ENCODE measurements around the gene SERPINA9. TPM values are rescaled to one million over a fixed set of nuclear protein-coding genes. Genes with fewer than 3 reads are reported as not detected.

The SERPINA9 gene
- total RNA-seq, 4 donors from 2014 or later: not detected

- 59% methylated on average over 5 of the region's 5 CpGs for WGBS
- TF ChIP-seq CTCF (IDR thresholded peaks at IDR 0.05) (no peak), EP300 (IDR thresholded peaks at IDR 0.05) (no peak), POLR2AphosphoS5 (IDR thresholded peaks at IDR 0.05) (no peak), POLR2A (IDR thresholded peaks at IDR 0.05; ENCODE audit: low read depth) (no peak)
Measured at GRCh38 chr14:94521375-94522114, 45.5 kb upstream of the SERPINA9 start.

GRCh38 chr14:94517641-94518257 is 41.8 kb upstream of the SERPINA9 start:
- no peak overlapping the region for H3K4me3 ChIP-seq
- H3K9me3 ChIP-seq: no peaks in the 10 kb centered on the region
- H3K27ac ChIP-seq (replicated peaks in 1 of 4): no peak overlapping the region
- no peaks in the 10 kb centered on the region for H3K36me3 ChIP-seq
- TF ChIP-seq POLR2A (IDR thresholded peaks at IDR 0.05; ENCODE audit: low read depth): no peak
- TF ChIP-seq EP300 (IDR thresholded peaks at IDR 0.05): no peak
- TF ChIP-seq POLR2AphosphoS5 (IDR thresholded peaks at IDR 0.05): no peak
- no peak for TF ChIP-seq CTCF (IDR thresholded peaks at IDR 0.05)
- intact Hi-C loops (cut with DNase I): no loop called here
- WGBS: 41% methylated on average over 7 of the region's 7 CpGs
- DNase-seq (ENCODE audit: extremely low spot score): no peak
- peaks cover 0 to 31% (median 0%) of the 10 kb centered on the region in 4 donors for H3K27me3 ChIP-seq
- H3K4me1 ChIP-seq: no peaks in the 10 kb centered on the region

More at GRCh38 chr14:94521375-94522114, 45.5 kb upstream of the SERPINA9 start:
- Histone ChIP-seq H3K27me3 (peaks cover 0 to 11% (median 0%) of the 10 kb centered on the region in 4 donors), H3K27ac (replicated peaks in 1 of 4) (no peak overlapping the region), H3K9me3 (peaks cover 0 to 5% (median 2%) of the 10 kb centered on the region in 4 donors), H3K36me3 (no peaks in the 10 kb centered on the region), H3K4me1 (no peaks in the 10 kb centered on the region), H3K4me3 (no peak overlapping the region)
- DNase-seq (ENCODE audit: extremely low spot score): no peak
- intact Hi-C loops (cut with DNase I): no loop called here

GRCh38 chr14:94517248-94517640 is 41.2 kb upstream of the SERPINA9 start:
- intact Hi-C loops (cut with DNase I): no loop called here
- DNase-seq (ENCODE audit: extremely low spot score): no peak
- Histone ChIP-seq H3K27ac (replicated peaks in 1 of 4) (no peak overlapping the region), H3K36me3 (no peaks in the 10 kb centered on the region), H3K27me3 (peaks cover 0 to 31% (median 0%) of the 10 kb centered on the region in 4 donors), H3K4me1 (no peaks in the 10 kb centered on the region), H3K9me3 (no peaks in the 10 kb centered on the region), H3K4me3 (no peak overlapping the region)
- 55% methylated on average over 10 of the region's 10 CpGs for WGBS
- TF ChIP-seq POLR2AphosphoS5 (IDR thresholded peaks at IDR 0.05) (no peak), CTCF (IDR thresholded peaks at IDR 0.05) (no peak), POLR2A (IDR thresholded peaks at IDR 0.05; ENCODE audit: low read depth) (no peak), EP300 (IDR thresholded peaks at IDR 0.05) (no peak)

- no peak for DNase-seq (ENCODE audit: extremely low spot score)
- 87% methylated on average over 6 of the region's 6 CpGs for WGBS
- H3K4me1 ChIP-seq: no peaks in the 10 kb centered on the region
- intact Hi-C loops (cut with DNase I): no loop called here
- H3K4me3 ChIP-seq: no peak overlapping the region
- TF ChIP-seq EP300 (IDR thresholded peaks at IDR 0.05) (no peak), POLR2A (IDR thresholded peaks at IDR 0.05; ENCODE audit: low read depth) (no peak), CTCF (IDR thresholded peaks at IDR 0.05) (no peak), POLR2AphosphoS5 (IDR thresholded peaks at IDR 0.05) (no peak)
- H3K27ac ChIP-seq (replicated peaks in 1 of 4): no peak overlapping the region
- H3K36me3 ChIP-seq: no peaks in the 10 kb centered on the region
- no peaks in the 10 kb centered on the region for H3K9me3 ChIP-seq
- H3K27me3 ChIP-seq: peaks cover 0 to 31% (median 0%) of the 10 kb centered on the region in 4 donors
Measured at GRCh38 chr14:94515856-94516255, 39.9 kb upstream of the SERPINA9 start.

Measured in esophagus muscularis mucosa (tissue), 4 donors.